Lung (tissue), 12 donors: Measurements from ENCODE around the gene TIAM2. TPM values are rescaled to one million over a fixed set of nuclear protein-coding genes. Genes with fewer than 3 reads are reported as not detected.

ENCODE experiments used
- ATAC-seq: fragments of 200-7000 bp; cut with Tn5 transposase; one replicate; pipeline ENCODE4 v1.9.1; 2020; ENCODE audit warnings: moderate number of reproducible peaks; ENCODE audit not compliant: insufficient read depth, low FRiP score
- DNase-seq, 3 donors: peaks; one replicate each; pipeline ENCODE4 v3.0.0-alpha.2; 2013 to 2017
- H3K27ac ChIP-seq, 2 donors: one replicate each; pipeline ENCODE4 v1.5.1; 2013; ENCODE audit warnings: mild to moderate bottlenecking in 2 of 2, moderate library complexity in 2 of 2, control low read depth in 1 of 2, inconsistent platforms in 1 of 2, low read depth in 1 of 2, low read length in 1 of 2
- H3K27me3 ChIP-seq, 3 donors: one replicate each; pipeline ENCODE4 v1.5.1; 2013; ENCODE audit warnings: low read length in 2 of 3; ENCODE audit not compliant: control insufficient read depth in 3 of 3, insufficient read depth in 3 of 3
- H3K36me3 ChIP-seq, 4 donors: one replicate each; pipeline ENCODE4 v1.5.1; 2013; ENCODE audit warnings: low read length in 4 of 4, mild to moderate bottlenecking in 1 of 4, moderate library complexity in 1 of 4; ENCODE audit not compliant: control insufficient read depth in 4 of 4, insufficient read depth in 4 of 4
- H3K4me1 ChIP-seq, 5 donors: one replicate each; pipeline ENCODE4 v1.5.1; 2013; ENCODE audit warnings: low read length in 5 of 5, mild to moderate bottlenecking in 2 of 5, moderate library complexity in 1 of 5; ENCODE audit not compliant: control insufficient read depth in 5 of 5, insufficient read depth in 5 of 5
- H3K4me3 ChIP-seq: one replicate; pipeline ENCODE4 v1.5.1; 2013; ENCODE audit warnings: mild to moderate bottlenecking, control low read depth, moderate library complexity
- H3K9ac ChIP-seq, 2 donors: one replicate each; pipeline ENCODE4 v1.5.1; 2013; ENCODE audit warnings: low read length in 2 of 2, control low read depth in 1 of 2; ENCODE audit not compliant: insufficient read depth in 1 of 2
- H3K9me3 ChIP-seq, 4 donors: one replicate each; pipeline ENCODE4 v1.5.1; 2013; ENCODE audit warnings: low read length in 3 of 4, mild to moderate bottlenecking in 1 of 4, moderate library complexity in 1 of 4; ENCODE audit not compliant: control insufficient read depth in 4 of 4, insufficient read depth in 3 of 4
- WGBS, 2 donors: extraction: QIAGEN DNeasy Blood & Tissue Kit; methylation state at CpG; one replicate each; pipeline ENCODE4 v1.1.7; 2013; 5-methylcytosine and 5-hydroxymethylcytosine counted together
- polyA plus RNA-seq, 2 donors: library from polyadenylated mRNA; stranded (reverse); fragments of 200-250 nt; gene quantifications; one replicate each; pipeline ENCODE4 v1.2.1, GENCODE V29; 2013
- total RNA-seq, 2 donors: library from RNA; depleted of rRNA in 1 of 2; stranded (reverse); fragments of >200 nt in 1 of 2; gene quantifications; one replicate each; pipeline ENCODE4 v1.2.1, GENCODE V29; 2014 to 2021
- TF ChIP-seq, protein P1 (sequence below): IDR thresholded peaks from 2 replicates; pipeline ENCODE4 v1.5.1; 2012; ENCODE audit warnings: mild to moderate bottlenecking; ENCODE audit errors: control extremely low read depth, extremely low read depth
- donor health status: control.
- donor health status: control.
- donor health status: Bipolar disorder and iron deficiency.
- donor health status: healthy.
- donor health status: DM: yes; HTN: yes; CAD: no.

The TIAM2 gene
- total and polyA plus RNA-seq, 4 donors, result 1.8 to 17.5 (median 4.1) TPM

DNA sequence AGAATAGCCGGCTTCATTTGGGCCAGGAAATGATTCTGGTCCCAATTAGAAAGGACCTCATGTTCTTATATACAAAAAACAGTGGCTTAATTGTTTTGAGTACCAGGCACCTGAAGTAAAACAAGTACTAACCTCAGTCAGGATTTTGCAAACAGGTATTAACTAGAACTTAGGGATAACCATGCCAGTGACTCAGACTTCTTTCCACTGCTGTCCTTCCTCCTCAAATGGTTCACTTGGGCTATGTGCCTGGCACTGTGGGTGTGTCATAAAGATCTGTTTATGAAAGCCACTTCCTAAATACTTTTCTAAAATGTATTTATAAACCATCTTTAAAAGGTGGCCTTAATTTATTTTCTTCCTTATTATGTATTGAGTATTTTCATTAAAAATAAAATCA lies 279.4 kb downstream of the TIAM2 start:
- H3K9me3 ChIP-seq, result no peaks in the 10 kb centered on the region
- peak overlapping the region in 1 of 2 donors; percentile 21 for H3K27ac ChIP-seq
- WGBS, 2 donors, result 61 to 81% methylated on average over 1 of the region's 1 CpG
- H3K4me1 ChIP-seq, result peaks cover 0 to 45% (median 12%) of the 10 kb centered on the region in 5 donors
- TF ChIP-seq, protein P1, sequence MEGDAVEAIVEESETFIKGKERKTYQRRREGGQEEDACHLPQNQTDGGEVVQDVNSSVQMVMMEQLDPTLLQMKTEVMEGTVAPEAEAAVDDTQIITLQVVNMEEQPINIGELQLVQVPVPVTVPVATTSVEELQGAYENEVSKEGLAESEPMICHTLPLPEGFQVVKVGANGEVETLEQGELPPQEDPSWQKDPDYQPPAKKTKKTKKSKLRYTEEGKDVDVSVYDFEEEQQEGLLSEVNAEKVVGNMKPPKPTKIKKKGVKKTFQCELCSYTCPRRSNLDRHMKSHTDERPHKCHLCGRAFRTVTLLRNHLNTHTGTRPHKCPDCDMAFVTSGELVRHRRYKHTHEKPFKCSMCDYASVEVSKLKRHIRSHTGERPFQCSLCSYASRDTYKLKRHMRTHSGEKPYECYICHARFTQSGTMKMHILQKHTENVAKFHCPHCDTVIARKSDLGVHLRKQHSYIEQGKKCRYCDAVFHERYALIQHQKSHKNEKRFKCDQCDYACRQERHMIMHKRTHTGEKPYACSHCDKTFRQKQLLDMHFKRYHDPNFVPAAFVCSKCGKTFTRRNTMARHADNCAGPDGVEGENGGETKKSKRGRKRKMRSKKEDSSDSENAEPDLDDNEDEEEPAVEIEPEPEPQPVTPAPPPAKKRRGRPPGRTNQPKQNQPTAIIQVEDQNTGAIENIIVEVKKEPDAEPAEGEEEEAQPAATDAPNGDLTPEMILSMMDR, result no peak
- ATAC-seq, result no peak
- DNase-seq, result no peak
- H3K9ac ChIP-seq, result no peak overlapping the region
- peaks cover 0 to 9% (median 4%) of the 10 kb centered on the region in 4 donors for H3K36me3 ChIP-seq
- H3K4me3 ChIP-seq, result no peak overlapping the region
- H3K27me3 ChIP-seq, result no peaks in the 10 kb centered on the region

DNA sequence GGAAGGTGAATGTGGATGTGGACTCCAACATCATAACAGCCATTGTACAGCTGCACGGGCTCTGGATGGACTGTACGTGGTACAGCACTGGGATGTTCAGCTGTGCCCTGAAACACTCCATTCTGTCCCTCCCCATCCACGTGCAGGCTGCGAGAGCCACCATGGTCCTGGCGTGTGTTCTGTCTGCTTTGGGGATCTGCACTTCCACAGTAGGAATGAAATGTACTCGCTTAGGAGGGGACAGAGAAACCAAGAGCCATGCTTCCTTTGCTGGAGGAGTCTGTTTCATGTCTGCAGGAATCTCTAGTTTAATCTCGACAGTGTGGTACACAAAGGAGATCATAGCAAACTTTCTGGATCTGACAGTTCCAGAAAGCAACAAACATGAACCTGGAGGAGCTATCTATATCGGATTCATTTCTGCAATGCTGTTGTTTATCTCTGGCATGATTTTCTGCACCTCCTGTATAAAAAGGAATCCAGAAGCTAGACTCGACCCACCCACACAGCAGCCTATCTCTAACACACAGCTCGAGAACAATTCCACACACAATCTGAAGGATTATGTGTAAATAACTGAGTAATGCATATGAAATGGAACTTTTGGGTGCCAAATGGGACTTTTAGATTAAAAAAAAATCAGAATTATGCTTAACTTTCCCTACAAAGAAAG lies 280.8 kb downstream of the TIAM2 start:
- peaks cover 0 to 31% (median 6%) of the 10 kb centered on the region in 5 donors for H3K4me1 ChIP-seq
- H3K4me3 ChIP-seq, result no peak overlapping the region
- no peaks in the 10 kb centered on the region for H3K9me3 ChIP-seq
- H3K27me3 ChIP-seq, result no peaks in the 10 kb centered on the region
- DNase-seq (no peak), ATAC-seq (no peak)
- H3K36me3 ChIP-seq, result peaks cover 0 to 11% (median 4%) of the 10 kb centered on the region in 4 donors
- TF ChIP-seq, protein P1, result no peak
- no peak overlapping the region for H3K9ac ChIP-seq
- H3K27ac ChIP-seq, result peak overlapping the region in 1 of 2 donors; percentile 67
- 77 to 85% methylated on average over 10 of the region's 10 CpGs for WGBS, 2 donors

DNA sequence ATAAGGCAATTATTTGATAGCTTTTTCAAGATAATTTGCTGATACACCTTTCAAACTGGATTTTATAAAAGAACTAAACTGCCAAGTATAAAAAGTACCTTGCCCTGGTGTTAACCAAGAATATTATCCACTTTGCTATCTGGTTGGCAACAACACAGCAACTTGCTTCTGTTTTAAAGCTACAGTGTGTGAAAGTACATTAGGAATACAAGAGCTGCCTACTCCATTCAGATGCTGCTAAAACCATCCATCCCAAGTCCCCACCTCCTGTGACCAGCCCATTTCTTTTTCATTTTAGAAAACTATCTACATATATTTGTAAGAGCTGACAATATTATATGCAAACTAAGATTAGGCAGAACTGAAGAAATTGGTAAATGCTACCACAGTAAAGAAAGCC lies 281.5 kb downstream of the TIAM2 start:
- TF ChIP-seq, protein P1, result no peak
- H3K27ac ChIP-seq, result no peak overlapping the region

More for the DNA sequence above, 281.5 kb downstream of the TIAM2 start:
- H3K9ac ChIP-seq, result no peak overlapping the region
- H3K36me3 ChIP-seq, result peaks cover 0 to 11% (median 5%) of the 10 kb centered on the region in 4 donors
- no peaks in the 10 kb centered on the region for H3K27me3 ChIP-seq
- H3K4me3 ChIP-seq, result no peak overlapping the region
- no peak for DNase-seq
- peaks cover 0 to 26% (median 6%) of the 10 kb centered on the region in 5 donors for H3K4me1 ChIP-seq
- ATAC-seq, result no peak
- no peaks in the 10 kb centered on the region for H3K9me3 ChIP-seq
